IPS-20b (cell line): ENCODE measurements around the gene SULT1C4.

ENCODE experiments used
- H3K27ac ChIP-seq: one replicate; pipeline ENCODE4 v1.5.1; 2013; ENCODE audit warnings: low read length
- H3K27me3 ChIP-seq: 2 replicates; pipeline ENCODE4 v1.6.1; 2013; ENCODE audit warnings: mild to moderate bottlenecking, low read length, inconsistent platforms; ENCODE audit not compliant: insufficient read depth
- H3K36me3 ChIP-seq: 2 replicates; pipeline ENCODE4 v1.6.1; 2013; ENCODE audit warnings: low read depth, mild to moderate bottlenecking, inconsistent platforms, low read length, moderate library complexity; ENCODE audit not compliant: insufficient read depth
- H3K4me1 ChIP-seq: 2 replicates; pipeline ENCODE4 v1.6.1; 2013; ENCODE audit warnings: mild to moderate bottlenecking, control low read depth, inconsistent platforms, low read length, moderate library complexity; ENCODE audit not compliant: insufficient read depth
- H3K4me3 ChIP-seq: 2 replicates; pipeline ENCODE4 v1.5.1; 2013; ENCODE audit warnings: mild to moderate bottlenecking, low read length, inconsistent platforms
- H3K9ac ChIP-seq: 2 replicates; pipeline ENCODE4 v1.6.1; 2013; ENCODE audit warnings: low read depth, mild to moderate bottlenecking, inconsistent platforms, low read length, moderate library complexity
- H3K9me3 ChIP-seq: 2 replicates; pipeline ENCODE4 v1.6.1; 2013; ENCODE audit warnings: mild to moderate bottlenecking, low read depth, low read length, inconsistent platforms; ENCODE audit not compliant: insufficient read depth

Gene SULT1C4

DNA sequence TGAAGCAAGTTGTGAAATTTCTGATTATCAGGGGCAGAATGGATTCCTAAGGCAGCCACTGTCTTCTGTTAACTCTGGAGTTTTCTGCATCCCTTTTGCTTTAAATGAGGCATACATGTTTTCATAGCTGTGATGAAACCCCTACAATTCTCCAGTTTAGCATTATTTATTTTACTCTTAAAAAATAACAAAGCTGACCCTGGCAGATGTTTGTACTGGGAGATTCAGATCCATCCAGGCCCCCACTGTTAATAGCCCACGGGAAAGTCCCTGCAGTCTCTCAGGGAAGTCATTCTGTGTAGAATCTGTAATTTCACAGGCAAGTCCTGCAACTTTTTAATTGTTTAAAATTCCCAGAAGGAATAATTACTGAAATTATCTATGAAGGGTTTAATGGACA, 353 bp upstream of the SULT1C4 start:
- H3K4me3 ChIP-seq: peak overlapping the region; percentile 23
- H3K9ac ChIP-seq: no peak overlapping the region
- no peaks in the 10 kb centered on the region for H3K27me3 ChIP-seq
- H3K36me3 ChIP-seq: no peaks in the 10 kb centered on the region
- peaks cover 8% of the 10 kb centered on the region; the same call in 1 of the 2 replicates for H3K4me1 ChIP-seq
- H3K27ac ChIP-seq: no peak overlapping the region
- H3K9me3 ChIP-seq: no peaks in the 10 kb centered on the region

DNA sequence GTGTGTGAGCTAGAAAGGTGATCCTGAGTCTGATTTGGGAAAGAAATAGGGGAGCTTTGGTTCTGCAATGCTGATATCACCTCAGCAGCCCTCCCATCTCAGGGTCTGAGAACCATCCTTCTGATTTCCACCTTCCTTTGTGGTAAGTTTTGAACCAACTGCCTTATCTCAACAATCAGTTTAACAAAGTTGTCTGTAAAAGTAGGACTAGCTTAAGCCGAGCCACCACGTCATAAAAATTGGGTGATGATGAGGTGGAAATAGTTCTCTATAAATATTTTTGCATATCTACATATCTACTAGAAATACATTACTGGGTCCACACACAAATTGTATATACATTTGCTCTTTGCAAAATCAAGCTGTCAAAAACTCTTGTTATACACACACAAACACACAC, 1.1 kb downstream of the SULT1C4 start:
- no peaks in the 10 kb centered on the region for H3K27me3 ChIP-seq
- H3K4me1 ChIP-seq: peaks cover 17% of the 10 kb centered on the region; the same call in 1 of the 2 replicates
- no peak overlapping the region for H3K9ac ChIP-seq
- H3K9me3 ChIP-seq: no peaks in the 10 kb centered on the region
- peak overlapping the region; percentile 13; the same call in 1 of the 2 replicates for H3K4me3 ChIP-seq
- no peaks in the 10 kb centered on the region for H3K36me3 ChIP-seq
- no peak overlapping the region for H3K27ac ChIP-seq

DNA sequence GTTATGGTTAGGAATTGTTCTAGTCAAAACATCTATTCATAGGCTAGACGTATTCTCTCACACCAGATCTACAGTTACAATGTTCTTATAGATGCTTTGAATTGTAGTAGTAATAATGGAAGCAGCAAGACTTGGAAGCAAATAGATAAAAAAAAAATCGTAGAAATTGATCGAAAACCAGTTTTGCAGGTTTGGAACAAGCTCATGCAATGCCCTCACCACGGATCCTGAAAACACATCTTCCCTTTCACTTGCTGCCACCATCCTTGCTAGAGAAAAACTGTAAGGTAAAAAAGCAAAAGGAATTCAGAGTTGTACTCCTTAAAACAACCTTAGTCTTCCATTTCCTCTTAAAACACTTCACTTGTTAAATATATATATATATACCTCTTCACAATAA, 4.4 kb downstream of the SULT1C4 start:
- H3K27ac ChIP-seq: no peak overlapping the region
- H3K27me3 ChIP-seq: no peaks in the 10 kb centered on the region
- peaks cover 17% of the 10 kb centered on the region; the same call in 1 of the 2 replicates for H3K4me1 ChIP-seq
- no peak overlapping the region for H3K4me3 ChIP-seq
- H3K36me3 ChIP-seq: no peaks in the 10 kb centered on the region
- no peak overlapping the region for H3K9ac ChIP-seq
- H3K9me3 ChIP-seq: no peaks in the 10 kb centered on the region

DNA sequence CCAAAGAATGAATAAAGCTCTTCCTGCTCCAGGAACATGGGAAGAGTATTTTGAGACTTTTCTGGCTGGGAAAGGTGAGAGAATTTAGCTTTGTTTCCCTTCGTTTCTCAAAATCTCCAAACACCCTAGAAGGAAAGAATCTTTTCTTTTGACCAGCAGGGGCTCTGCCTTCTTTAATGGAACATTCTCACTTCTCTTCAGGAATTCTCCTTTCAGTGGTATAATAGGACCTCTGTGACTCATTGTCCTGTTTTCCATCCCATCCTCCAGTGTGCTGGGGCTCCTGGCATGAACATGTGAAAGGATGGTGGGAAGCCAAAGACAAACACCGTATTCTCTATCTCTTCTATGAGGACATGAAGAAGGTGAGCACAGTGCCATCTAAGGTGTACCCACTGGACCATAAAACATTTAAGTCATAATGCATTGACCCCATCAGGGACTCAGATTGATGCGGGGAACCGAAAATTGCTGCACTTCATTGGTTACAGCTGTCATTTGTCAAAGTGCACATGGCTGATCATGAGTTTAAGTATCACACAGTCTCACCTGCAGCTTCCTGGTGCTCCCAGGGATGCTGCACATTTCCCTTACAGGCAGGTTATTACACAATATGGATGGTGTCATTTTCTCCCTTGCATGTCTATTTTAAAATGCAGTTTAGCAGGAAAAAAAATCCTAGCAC, 5.5 kb downstream of the SULT1C4 start:
- Histone ChIP-seq H3K9ac (peak overlapping the region; percentile 38; the same call in 1 of the 2 replicates), H3K9me3 (no peaks in the 10 kb centered on the region), H3K4me3 (peak overlapping the region; percentile 17; the same call in 1 of the 2 replicates), H3K36me3 (no peaks in the 10 kb centered on the region), H3K27ac (no peak overlapping the region), H3K4me1 (peaks cover 17% of the 10 kb centered on the region; the same call in 1 of the 2 replicates), H3K27me3 (no peaks in the 10 kb centered on the region)

DNA sequence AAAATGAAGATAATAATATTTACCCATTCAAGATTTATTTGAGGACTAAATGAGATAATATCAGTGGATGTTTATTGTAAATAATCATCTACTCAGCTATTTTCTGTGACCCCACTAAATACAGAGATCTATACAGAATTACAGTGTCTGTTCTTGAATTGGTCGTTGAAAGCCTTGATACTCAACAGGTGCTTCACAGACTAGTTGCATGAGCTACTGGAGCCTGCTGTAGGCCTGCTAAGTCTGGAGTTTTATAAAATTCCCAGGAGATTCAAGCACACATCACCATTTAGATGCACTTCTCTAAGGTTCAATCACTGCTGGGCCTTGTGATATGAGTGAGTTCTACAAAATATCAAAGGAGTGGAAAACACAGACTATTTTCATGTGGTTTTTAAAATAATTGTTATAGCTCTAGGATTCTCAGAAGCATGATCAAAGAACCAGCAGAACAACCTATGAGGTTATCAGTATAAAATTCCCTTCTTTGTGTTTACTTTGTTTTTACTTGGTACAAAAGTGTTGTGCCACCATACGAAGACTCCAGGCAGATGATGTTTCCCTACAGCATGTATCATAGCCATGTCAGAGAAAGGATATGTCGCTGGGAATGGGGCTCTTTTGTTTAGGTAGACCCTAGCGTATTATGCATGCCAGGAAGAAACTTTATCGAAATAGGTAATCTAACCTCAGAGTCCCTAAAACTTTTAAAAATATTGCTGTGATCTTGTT, 7.1 kb downstream of the SULT1C4 start:
- Histone ChIP-seq H3K9ac (no peak overlapping the region), H3K4me3 (no peak overlapping the region), H3K27ac (no peak overlapping the region), H3K27me3 (no peaks in the 10 kb centered on the region), H3K4me1 (peaks cover 12% of the 10 kb centered on the region; the same call in 1 of the 2 replicates), H3K9me3 (no peaks in the 10 kb centered on the region), H3K36me3 (no peaks in the 10 kb centered on the region)

DNA sequence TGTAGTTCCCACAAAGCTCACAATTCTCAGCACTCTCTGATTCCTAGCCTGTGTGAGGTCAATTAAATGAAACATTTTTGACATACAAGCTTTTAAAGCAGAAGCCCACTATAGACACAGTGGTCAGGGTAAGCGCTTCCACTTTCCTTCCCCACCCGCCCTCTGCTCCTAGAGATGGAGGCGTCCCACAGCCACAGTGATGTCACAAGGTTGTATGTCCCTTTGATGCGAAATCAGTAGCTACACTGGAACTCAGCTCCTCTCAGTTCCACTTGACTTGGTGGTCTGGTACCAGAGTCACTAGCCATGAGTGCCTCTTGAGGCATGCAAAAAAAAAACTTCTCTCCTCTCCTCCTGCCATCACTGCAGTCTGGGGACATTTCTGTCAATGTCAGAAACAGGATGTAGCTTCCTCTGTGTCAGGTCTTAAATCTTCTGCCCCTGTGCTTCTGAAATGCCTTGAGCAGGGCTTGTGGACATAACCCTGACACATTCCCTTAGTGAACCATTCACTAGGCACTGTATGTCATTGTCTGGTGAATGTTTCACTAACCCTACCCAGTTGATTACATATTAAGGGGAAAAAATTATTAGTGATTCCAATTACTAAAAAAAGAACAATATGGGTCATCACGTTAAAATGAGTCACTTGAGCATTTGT, 7.8 kb downstream of the SULT1C4 start:
- H3K27ac ChIP-seq: no peak overlapping the region
- no peaks in the 10 kb centered on the region for H3K9me3 ChIP-seq
- no peak overlapping the region for H3K4me3 ChIP-seq
- no peaks in the 10 kb centered on the region for H3K27me3 ChIP-seq
- no peaks in the 10 kb centered on the region for H3K36me3 ChIP-seq
- peaks cover 12% of the 10 kb centered on the region; the same call in 1 of the 2 replicates for H3K4me1 ChIP-seq
- H3K9ac ChIP-seq: no peak overlapping the region

DNA sequence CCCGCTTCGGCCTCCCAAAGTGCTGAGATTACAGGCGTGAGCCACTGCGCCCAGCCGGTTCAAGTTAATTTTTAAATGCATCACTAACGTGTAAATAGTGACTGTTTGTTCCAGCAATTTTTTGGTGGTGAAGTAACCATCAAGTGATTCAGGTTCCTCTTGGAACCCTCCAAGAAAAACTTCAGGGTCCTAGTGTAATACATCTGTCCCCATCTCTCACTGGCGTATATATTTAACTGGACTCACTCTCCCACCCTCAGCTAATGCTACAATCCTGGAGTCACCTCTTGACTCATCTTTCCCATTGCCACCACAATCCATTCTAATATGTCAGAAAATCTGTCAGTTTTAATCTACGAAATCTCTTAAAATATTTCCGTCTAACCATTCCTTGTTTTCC, 10.3 kb downstream of the SULT1C4 start:
- peaks cover 11% of the 10 kb centered on the region; the same call in 1 of the 2 replicates for H3K4me1 ChIP-seq
- no peak overlapping the region for H3K9ac ChIP-seq
- no peak overlapping the region for H3K27ac ChIP-seq
- H3K9me3 ChIP-seq: peaks cover 4% of the 10 kb centered on the region; the same call in 1 of the 2 replicates
- H3K4me3 ChIP-seq: no peak overlapping the region
- no peaks in the 10 kb centered on the region for H3K36me3 ChIP-seq
- no peaks in the 10 kb centered on the region for H3K27me3 ChIP-seq

DNA sequence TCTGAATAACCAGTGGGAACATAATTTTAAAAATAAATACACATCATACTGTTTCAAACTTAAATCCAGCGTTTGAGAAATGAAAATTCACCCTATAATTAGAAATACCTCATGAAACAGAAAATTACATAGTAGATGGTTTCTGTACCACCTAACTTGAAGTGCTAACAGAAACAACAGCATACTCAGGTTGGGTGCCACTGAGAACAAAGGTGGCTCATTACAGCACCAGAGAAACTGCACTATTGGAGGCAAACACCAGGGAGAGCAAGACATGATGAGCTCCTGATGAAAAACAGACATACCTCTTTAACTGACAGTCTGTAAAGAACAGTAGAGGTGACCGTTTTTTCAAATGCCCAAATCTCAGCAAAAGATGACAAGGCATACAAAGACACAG, 12.6 kb downstream of the SULT1C4 start:
- Histone ChIP-seq H3K4me3 (no peak overlapping the region), H3K27ac (no peak overlapping the region), H3K27me3 (no peaks in the 10 kb centered on the region), H3K9ac (no peak overlapping the region), H3K4me1 (0 out of 2 replicates have a peak, but pooled peaks cover 6% of the 10 kb centered on the region), H3K9me3 (peaks cover 8% of the 10 kb centered on the region; the same call in 1 of the 2 replicates), H3K36me3 (no peaks in the 10 kb centered on the region)

DNA sequence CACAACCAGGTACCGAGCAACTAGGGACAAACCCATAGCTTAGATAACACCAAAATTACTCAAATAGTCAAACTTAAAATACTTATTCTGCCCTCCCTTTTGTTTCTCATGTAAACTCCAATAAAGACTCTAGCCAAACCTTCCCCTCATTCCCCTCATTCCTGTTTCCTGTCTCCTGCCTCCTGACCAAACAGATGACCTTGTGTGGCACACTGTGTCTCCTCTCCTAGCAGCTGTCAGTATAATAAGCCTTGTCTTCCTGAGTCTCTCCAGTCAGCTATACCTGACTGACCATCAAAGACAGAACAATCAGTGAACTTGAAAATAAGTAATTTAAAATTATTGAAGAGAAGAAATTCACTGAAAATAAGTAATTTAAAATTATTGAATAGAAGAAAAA, 14.3 kb downstream of the SULT1C4 start:
- Histone ChIP-seq H3K9me3 (peaks cover 8% of the 10 kb centered on the region; the same call in 1 of the 2 replicates), H3K9ac (no peak overlapping the region), H3K27ac (no peak overlapping the region), H3K27me3 (no peaks in the 10 kb centered on the region), H3K4me1 (peaks cover 6% of the 10 kb centered on the region; the same call in 1 of the 2 replicates), H3K4me3 (no peak overlapping the region), H3K36me3 (no peaks in the 10 kb centered on the region)

DNA sequence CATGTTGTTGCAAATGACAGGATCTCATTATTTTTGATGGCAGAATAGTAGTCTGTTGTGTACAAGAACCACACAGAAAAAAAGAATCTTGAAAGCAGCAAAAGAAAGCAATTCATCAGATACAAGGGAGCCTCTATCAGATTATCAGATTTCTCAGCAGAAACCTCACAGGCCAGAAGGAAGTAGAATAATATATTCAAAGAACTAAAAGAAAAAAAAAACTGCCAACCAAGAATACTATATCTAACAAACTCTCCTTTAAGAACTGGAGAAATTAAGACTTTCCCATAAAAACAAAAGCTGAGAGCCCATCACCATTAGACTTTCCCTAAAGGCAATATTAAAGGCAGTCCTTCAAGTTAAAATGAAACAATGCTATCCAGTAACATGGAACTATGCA, 15.4 kb downstream of the SULT1C4 start:
- Histone ChIP-seq H3K36me3 (no peaks in the 10 kb centered on the region), H3K4me3 (no peak overlapping the region), H3K9me3 (peaks cover 8% of the 10 kb centered on the region; the same call in 1 of the 2 replicates), H3K9ac (no peak overlapping the region), H3K27me3 (no peaks in the 10 kb centered on the region), H3K27ac (no peak overlapping the region), H3K4me1 (peaks cover 6% of the 10 kb centered on the region; the same call in 1 of the 2 replicates)

DNA sequence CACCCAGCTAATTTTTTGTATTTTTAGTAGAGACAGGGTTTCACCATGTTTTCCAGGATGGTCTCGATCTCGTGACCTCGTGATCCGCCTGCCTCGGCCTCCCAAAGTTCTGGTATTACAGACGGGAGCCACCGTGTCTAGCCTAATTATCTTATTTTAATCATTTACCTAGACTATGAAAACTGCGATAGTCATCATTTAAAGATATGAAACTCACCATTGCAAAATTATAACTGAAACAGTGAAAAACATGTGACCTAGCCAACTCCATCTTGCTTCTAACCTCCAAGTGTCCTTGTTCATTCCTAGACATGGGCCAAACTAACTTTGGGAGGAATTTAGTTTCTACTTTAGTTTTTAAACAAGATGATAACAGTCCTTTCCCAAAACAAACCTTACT, 17.4 kb downstream of the SULT1C4 start:
- H3K9ac ChIP-seq: no peak overlapping the region
- H3K27me3 ChIP-seq: no peaks in the 10 kb centered on the region
- no peak overlapping the region for H3K27ac ChIP-seq
- H3K4me1 ChIP-seq: peaks cover 6% of the 10 kb centered on the region; the same call in 1 of the 2 replicates
- no peaks in the 10 kb centered on the region for H3K36me3 ChIP-seq
- peaks cover 17% of the 10 kb centered on the region; the same call in 1 of the 2 replicates for H3K9me3 ChIP-seq
- no peak overlapping the region for H3K4me3 ChIP-seq
